ENCODE measurements around the gene SYCP2L. TPM values are rescaled to one million over a fixed set of nuclear protein-coding genes. Genes with fewer than 3 reads are reported as not detected.

The SYCP2L gene
- total RNA-seq, 4 donors from 2014 or later, result 0.44 to 5.2 (median 0.49) TPM; not detected in 1

DNA sequence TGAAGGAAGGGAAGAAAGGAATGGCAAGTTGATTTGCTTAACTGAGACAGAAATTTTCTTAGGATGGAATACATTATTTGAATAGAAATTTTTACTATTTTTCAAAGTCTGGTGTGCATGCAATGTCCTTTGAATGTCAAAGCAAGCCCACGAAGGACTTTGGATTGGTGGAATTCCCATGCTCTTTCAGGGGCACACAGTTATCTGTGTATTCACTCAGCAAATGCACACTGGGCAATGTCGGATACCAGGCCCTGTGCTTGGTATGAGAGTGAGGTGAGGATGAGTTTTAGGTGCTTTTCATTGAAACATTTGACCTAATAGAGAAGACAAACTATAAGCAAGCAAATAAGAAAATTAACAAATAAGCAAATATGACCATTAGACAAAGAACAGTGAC is 73.3 kb downstream of the SYCP2L start:
- 92% methylated on average over 2 of the region's 2 CpGs for WGBS
- Histone ChIP-seq H3K9me3 (no peaks in the 10 kb centered on the region), H3K4me1 (no peaks in the 10 kb centered on the region), H3K27me3 (no peaks in the 10 kb centered on the region), H3K36me3 (no peaks in the 10 kb centered on the region), H3K4me3 (no peak overlapping the region), H3K27ac (no peak overlapping the region)
- TF ChIP-seq POLR2AphosphoS5 (IDR thresholded peaks at IDR 0.05), result no peak
- DNase-seq (ENCODE audit: low spot score in 2 of 2), result no peak

- Histone ChIP-seq H3K9me3 (no peaks in the 10 kb centered on the region), H3K36me3 (no peaks in the 10 kb centered on the region), H3K4me1 (no peaks in the 10 kb centered on the region), H3K27ac (no peak overlapping the region), H3K27me3 (no peaks in the 10 kb centered on the region), H3K4me3 (no peak overlapping the region)
- 75% methylated on average over 3 of the region's 3 CpGs for WGBS
- TF ChIP-seq EP300 (IDR thresholded peaks at IDR 0.05) (no peak), POLR2AphosphoS5 (IDR thresholded peaks at IDR 0.05) (no peak), POLR2A (IDR thresholded peaks at IDR 0.05) (no peak)
- TF ChIP-seq, protein P1, sequence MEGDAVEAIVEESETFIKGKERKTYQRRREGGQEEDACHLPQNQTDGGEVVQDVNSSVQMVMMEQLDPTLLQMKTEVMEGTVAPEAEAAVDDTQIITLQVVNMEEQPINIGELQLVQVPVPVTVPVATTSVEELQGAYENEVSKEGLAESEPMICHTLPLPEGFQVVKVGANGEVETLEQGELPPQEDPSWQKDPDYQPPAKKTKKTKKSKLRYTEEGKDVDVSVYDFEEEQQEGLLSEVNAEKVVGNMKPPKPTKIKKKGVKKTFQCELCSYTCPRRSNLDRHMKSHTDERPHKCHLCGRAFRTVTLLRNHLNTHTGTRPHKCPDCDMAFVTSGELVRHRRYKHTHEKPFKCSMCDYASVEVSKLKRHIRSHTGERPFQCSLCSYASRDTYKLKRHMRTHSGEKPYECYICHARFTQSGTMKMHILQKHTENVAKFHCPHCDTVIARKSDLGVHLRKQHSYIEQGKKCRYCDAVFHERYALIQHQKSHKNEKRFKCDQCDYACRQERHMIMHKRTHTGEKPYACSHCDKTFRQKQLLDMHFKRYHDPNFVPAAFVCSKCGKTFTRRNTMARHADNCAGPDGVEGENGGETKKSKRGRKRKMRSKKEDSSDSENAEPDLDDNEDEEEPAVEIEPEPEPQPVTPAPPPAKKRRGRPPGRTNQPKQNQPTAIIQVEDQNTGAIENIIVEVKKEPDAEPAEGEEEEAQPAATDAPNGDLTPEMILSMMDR (IDR thresholded peaks at IDR 0.05), result no peak
- DNase-seq (ENCODE audit: low spot score in 2 of 2), result no peak
Measured at GRCh38 chr6:10961837-10962236, 75.0 kb downstream of the SYCP2L start.

- DNase-seq (ENCODE audit: low spot score in 2 of 2), result no peak
- Histone ChIP-seq H3K27ac (no peak overlapping the region), H3K36me3 (no peaks in the 10 kb centered on the region), H3K27me3 (no peaks in the 10 kb centered on the region), H3K4me3 (no peak overlapping the region), H3K9me3 (no peaks in the 10 kb centered on the region), H3K4me1 (no peaks in the 10 kb centered on the region)
- TF ChIP-seq, protein P1 (IDR thresholded peaks at IDR 0.05), result no peak
- TF ChIP-seq POLR2AphosphoS5 (IDR thresholded peaks at IDR 0.05) (no peak), POLR2A (IDR thresholded peaks at IDR 0.05) (no peak), EP300 (IDR thresholded peaks at IDR 0.05) (no peak)
- 18% methylated on average over 1 of the region's 1 CpG for WGBS
Measured at GRCh38 chr6:10962673-10963072, 75.8 kb downstream of the SYCP2L start.

- H3K9me3 ChIP-seq, result no peaks in the 10 kb centered on the region
- no peaks in the 10 kb centered on the region for H3K27me3 ChIP-seq
- H3K36me3 ChIP-seq, result no peaks in the 10 kb centered on the region
- no peaks in the 10 kb centered on the region for H3K4me1 ChIP-seq
- TF ChIP-seq, protein P1 (IDR thresholded peaks at IDR 0.05), result no peak
- TF ChIP-seq EP300 (IDR thresholded peaks at IDR 0.05) (no peak), POLR2AphosphoS5 (IDR thresholded peaks at IDR 0.05) (no peak), POLR2A (IDR thresholded peaks at IDR 0.05) (no peak)
- no peak overlapping the region for H3K27ac ChIP-seq
- DNase-seq (ENCODE audit: low spot score in 2 of 2), result no peak
- H3K4me3 ChIP-seq, result no peak overlapping the region
- WGBS, result 74% methylated on average over 2 of the region's 2 CpGs
Measured at GRCh38 chr6:10963113-10963512, 76.3 kb downstream of the SYCP2L start.

DNA sequence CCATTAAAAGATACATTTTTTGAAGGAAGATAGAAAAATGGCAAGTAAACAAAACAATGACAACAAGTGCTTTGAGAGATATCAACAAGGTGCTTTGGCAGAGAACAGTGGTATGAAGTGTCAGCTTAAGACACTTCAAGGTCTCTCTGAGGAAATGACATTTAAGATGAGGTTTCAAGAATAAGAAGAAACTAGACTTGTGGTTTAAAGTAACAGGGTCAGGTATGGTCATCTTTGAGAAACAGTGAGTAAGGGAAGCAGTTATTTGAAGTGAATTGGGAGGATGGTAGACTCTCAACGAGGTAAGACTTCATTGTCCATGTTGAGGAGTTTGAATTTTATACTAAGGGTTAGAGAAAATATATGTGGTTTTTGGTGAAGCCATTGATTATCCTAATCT is 77.8 kb downstream of the SYCP2L start:
- Histone ChIP-seq H3K27me3 (no peaks in the 10 kb centered on the region), H3K4me1 (no peaks in the 10 kb centered on the region), H3K36me3 (no peaks in the 10 kb centered on the region), H3K4me3 (no peak overlapping the region), H3K27ac (no peak overlapping the region), H3K9me3 (no peaks in the 10 kb centered on the region)
- TF ChIP-seq POLR2AphosphoS5 (IDR thresholded peaks at IDR 0.05), result no peak
- TF ChIP-seq, protein P1 (IDR thresholded peaks at IDR 0.05), result no peak
- no peak for TF ChIP-seq EP300 (IDR thresholded peaks at IDR 0.05)
- no peak for TF ChIP-seq POLR2A (IDR thresholded peaks at IDR 0.05)
- no peak for DNase-seq (ENCODE audit: low spot score in 2 of 2)
- 82% methylated on average over 1 of the region's 1 CpG for WGBS

DNA sequence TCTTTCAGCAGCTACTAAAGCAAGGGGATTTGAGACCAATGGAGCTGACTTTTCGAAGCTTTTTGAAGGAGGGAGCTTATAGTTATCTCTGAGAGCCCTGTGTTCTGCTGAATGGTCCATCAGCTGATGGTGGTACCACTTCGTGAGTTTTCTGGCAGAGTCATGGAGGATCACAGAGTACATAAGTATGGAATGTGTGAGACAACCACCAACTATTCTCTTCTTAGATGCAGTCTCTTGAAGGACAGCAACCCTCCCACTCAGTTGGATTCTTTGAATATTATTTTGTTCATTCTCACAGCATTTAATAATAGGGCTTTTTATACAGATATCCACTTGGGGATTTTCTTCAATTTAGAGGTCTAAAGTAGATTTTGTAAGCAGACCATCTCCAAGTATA is 81.9 kb downstream of the SYCP2L start:
- TF ChIP-seq EP300 (IDR thresholded peaks at IDR 0.05) (no peak), POLR2A (IDR thresholded peaks at IDR 0.05) (no peak)
- no peaks in the 10 kb centered on the region for H3K36me3 ChIP-seq
- no peak for DNase-seq (ENCODE audit: low spot score in 2 of 2)
- no peaks in the 10 kb centered on the region for H3K27me3 ChIP-seq
- 78% methylated on average over 2 of the region's 2 CpGs for WGBS
- no peak overlapping the region for H3K4me3 ChIP-seq
- H3K4me1 ChIP-seq, result no peaks in the 10 kb centered on the region
- no peak overlapping the region for H3K27ac ChIP-seq
- H3K9me3 ChIP-seq, result no peaks in the 10 kb centered on the region

Data from suprapubic skin (tissue), 4 donors.